Measurements from ENCODE around the gene SOX8.
"Not testable (repeated sequence)": the region's sequence is repeated elsewhere in the genome, so short reads cannot be mapped to it uniquely, and the experiment has no call there.

The SOX8 gene

DNA sequence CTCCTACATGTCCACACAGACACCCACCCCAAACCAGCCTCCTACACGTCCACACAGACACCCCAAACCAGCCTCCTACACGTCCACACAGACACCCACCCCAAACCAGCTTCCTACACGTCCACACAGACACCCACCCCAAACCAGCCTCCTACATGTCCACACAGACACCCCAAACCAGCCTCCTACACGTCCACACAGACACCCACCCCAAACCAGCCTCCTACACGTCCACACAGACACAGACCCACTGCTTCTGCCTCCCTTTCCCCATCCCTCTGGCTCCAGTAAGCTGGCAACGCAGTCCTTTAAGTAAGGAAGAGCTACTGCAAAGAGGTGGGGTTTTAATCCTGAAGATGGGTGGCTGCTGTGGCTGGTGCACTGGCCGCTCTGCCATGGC is 27.8 kb upstream of the SOX8 start:
- DNase-seq (ENCODE audit: extremely low read depth in 1 of 2, low read depth in 1 of 2), result not testable (repeated sequence)

DNA sequence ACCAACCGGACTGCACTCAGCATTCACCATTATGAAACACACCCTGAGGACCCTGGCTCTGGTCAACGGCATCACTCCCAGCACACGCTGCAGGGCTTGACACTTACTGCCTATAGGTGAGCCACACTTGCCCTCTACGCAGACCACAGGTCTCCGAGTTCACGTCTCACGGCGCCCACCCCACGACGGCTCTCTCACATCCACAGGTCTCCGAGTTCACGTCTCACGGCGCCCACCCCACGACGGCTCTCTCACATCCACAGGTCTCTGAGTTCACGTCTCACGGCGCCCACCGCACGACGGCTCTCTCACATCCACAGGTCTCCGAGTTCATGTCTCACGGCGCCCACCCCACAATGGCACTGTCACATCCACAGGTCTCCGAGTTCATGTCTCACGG is 25.8 kb upstream of the SOX8 start:
- not testable (repeated sequence) for DNase-seq (ENCODE audit: extremely low read depth in 1 of 2, low read depth in 1 of 2)

DNA sequence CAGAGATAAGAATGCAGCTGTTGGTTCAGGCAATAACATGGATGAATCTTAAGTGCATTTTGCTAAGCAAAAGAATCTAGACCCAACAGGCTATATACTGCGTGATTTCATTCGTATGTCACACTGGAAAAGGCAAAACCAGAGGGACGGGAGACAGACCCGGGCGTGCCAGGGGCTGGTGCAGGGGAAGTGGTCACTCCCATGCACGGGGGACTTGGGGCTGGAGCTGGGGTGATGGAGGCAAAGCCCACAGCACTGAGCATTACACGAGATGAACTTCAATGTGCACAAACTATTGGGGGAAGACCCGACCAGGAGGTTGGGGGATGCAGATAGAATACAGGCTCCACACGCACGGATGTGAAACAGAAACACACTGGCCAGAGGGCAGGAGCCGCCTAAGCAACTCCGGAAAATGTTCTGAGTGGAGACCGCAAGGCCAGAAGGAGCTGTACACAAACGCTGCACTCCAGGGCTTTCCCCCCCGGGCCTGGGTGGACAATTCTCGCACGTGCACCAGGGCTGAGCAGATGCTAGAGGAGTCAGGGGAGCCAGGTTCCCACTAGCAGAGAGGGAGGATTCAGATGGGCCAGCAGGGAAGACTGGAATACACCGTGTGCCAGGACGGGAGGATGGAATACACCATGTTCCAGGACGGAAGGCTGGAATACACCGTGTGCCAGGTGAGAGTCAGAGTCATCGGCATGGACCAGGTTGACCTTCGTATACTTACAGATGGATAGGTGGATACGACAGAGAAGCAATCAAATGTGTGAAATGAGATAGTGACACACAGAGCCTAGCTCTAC is 22.1 kb upstream of the SOX8 start:
- no peak for DNase-seq (ENCODE audit: extremely low read depth in 1 of 2, low read depth in 1 of 2)

DNA sequence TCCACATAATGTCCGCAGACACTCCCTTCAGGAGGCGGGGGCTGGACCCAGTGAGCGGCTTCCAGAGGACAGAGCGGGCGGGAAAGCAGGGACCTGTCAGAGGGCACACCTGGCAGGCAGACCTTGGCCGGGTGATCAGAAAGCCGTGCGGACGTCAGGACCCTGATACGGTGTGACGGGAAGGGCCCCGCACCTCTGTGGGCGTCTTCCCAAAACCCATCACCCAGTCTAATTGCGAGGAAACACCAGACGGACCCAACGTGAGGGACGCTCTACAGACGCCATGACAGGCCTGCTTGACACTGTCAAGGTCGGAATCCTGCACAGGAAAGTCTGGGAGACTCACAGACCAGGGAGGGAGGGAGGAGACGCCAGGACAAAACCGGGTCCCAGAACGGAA is 19.2 kb upstream of the SOX8 start:
- DNase-seq (ENCODE audit: extremely low read depth in 1 of 2, low read depth in 1 of 2), result no peak

DNA sequence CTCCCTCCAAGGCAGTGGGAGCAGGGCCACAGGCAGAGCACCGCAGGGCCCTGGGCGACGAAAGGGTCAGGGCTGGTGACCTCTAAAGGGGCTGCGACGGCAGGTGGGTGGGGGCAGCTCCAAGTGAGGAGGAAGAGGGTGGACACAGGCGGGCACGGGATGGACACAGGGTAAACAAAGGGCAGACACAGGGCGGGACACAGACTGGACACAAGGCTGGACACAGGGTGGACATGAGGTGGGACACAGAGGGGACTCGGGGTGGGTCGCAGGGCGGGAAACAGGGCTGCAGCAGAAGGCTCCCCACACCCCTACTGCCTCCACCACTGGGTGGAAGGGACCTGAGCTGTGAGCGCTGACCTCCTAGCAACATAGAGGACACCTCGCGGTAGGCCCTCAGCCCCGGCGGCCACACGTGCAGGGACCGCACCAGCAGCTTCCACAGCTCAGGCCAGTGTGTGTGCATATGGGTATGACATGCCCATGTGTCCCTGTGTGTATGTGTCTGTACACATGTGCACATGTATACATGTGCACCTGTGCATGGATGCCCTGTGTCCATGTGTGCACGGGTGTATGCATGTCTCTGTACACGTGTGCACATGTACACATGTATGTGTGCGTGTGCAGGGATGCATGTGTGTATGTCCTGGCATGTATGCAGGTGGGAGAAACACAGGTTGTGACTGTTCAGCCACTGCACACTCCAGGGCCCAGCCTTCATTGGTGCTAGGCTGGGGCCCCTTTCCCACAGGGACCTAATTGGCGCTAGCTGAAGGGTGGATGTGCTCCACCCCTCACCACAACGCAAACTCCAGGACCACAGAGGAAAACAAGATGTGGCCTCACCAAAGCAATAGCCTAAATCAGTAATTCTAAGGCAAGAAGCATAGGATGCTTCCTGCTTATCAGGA is 18.4 kb upstream of the SOX8 start:
- no peak for DNase-seq (ENCODE audit: extremely low read depth in 1 of 2, low read depth in 1 of 2)

GRCh38 chr16:963913-964312 is 17.7 kb upstream of the SOX8 start:
- DNase-seq (ENCODE audit: extremely low read depth in 1 of 2, low read depth in 1 of 2), result no peak

- no peak for DNase-seq (ENCODE audit: extremely low read depth in 1 of 2, low read depth in 1 of 2)
Measured at GRCh38 chr16:964356-965035, 17.1 kb upstream of the SOX8 start.

- DNase-seq (ENCODE audit: extremely low read depth in 1 of 2, low read depth in 1 of 2), result no peak
Measured at GRCh38 chr16:965036-965395, 16.6 kb upstream of the SOX8 start.

DNA sequence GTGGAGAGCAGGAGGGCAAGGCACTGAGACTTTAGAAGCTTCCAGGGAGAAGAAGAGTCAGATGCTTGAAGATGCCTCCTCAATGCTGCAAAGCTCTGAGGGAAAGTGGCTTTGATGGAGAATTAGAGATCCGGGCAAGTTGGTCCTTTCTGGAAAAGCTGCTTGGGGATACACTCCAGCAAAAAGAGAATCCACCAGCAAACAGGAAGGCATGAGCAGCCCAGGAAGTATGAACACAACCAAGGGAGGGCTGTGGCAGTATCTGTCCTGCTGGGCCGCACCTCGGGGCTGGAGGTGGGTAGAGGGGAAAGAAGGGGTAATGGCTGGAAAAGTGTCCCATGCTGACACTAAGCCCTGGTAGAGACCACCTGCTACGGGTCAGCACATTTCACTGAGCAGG is 16.1 kb upstream of the SOX8 start:
- no peak for DNase-seq (ENCODE audit: extremely low read depth in 1 of 2, low read depth in 1 of 2)

DNA sequence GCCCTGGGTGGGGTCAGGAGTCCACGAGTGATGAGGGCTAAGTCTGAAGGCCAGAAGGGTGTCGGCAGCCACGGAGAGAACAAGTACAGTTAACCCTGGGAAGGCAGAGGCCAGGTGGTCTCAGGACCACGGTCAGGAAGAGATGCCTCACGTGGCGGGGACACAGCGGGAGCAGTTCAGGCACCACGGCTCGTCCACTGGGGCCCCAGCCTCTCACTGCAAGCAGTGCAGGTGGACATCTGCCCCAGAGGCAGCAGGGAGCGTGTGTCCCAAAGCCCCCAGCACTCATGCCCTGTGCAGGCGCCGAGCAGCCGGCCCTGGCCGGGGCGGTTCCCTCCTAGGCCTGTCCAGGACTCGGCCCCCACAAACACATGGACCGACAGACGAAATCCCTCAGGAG is 15.5 kb upstream of the SOX8 start:
- DNase-seq (ENCODE audit: extremely low read depth in 1 of 2, low read depth in 1 of 2), result no peak

GRCh38 chr16:966505-966904 is 15.1 kb upstream of the SOX8 start:
- DNase-seq (ENCODE audit: extremely low read depth in 1 of 2, low read depth in 1 of 2), result no peak

DNA sequence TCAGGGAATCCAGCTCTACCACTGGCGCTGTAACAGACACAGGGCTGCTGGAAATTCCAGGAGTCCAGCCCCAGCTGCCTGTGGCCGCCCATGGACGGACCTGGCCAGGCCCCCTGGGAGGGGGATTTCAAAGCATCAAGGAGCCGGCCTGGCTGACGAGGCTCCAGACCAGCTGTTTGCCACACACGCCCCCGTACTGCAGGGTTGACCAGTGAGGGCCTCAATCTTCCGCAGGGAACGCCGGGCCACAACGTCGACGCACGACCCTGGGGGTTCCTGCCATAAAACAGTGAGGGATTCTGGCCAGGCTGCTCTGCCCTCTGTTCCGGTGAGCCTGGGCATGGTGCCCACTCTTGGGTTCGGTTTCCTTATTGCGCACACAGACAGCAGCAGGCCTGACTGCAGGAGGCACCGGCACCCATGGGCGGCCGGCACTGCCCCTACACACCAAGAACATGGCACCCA is 14.5 kb upstream of the SOX8 start:
- no peak for DNase-seq (ENCODE audit: extremely low read depth in 1 of 2, low read depth in 1 of 2)

GRCh38 chr16:967546-968295 is 13.8 kb upstream of the SOX8 start:
- no peak for DNase-seq (ENCODE audit: extremely low read depth in 1 of 2, low read depth in 1 of 2)

GRCh38 chr16:968620-969019 is 12.9 kb upstream of the SOX8 start:
- no peak for DNase-seq (ENCODE audit: extremely low read depth in 1 of 2, low read depth in 1 of 2)

GRCh38 chr16:969508-970385 is 11.8 kb upstream of the SOX8 start:
- DNase-seq (ENCODE audit: extremely low read depth in 1 of 2, low read depth in 1 of 2), result no peak

GRCh38 chr16:970386-970765 is 11.2 kb upstream of the SOX8 start:
- DNase-seq (ENCODE audit: extremely low read depth in 1 of 2, low read depth in 1 of 2), result no peak

DNA sequence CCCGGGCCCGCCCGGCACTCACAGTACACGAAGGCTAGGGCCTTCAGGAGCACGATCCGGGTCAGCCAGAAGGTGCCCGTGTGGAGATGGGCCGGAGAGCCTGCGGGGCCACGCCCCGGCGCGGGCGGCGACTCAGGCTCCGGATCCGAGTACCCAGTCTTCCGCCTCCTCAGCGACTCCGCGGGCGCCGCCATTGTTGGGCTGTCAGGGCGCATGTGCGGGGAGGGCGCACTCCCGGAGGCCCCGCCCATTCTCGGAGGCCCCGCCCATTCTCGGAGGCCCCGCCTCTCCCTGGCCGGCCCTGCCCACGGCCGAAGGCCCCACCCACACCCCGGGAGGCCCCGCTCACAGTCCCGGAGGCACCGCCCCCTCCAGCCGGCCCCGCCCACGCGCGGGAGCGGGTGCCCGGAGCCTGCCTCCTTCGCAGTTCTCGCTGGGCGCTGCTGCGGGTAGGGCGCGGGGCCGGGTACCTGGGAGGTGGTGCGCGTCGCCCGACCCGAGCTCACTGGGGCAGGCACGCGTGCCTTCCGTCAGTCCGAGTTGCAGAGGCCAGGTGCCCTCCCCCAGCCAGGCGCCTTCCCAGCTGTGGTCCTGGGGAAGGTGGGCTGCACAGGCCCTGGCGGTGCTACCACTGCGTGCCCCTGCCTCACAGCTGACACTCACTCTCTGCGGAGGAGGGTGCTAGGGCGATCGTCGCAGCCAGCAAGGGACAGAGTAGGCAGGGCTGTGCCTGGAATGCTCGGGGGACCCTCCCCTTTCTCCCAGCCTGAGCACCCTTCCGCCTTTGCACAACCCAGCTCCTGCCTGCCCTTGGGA is 10.6 kb upstream of the SOX8 start, which contains the start of gene LMF1:
TSS of gene LMF1 (minus strand) at position 219 of the 816 bp plus-strand sequence. CDS start at position 215, 4 bp downstream.
- peak; percentile 80 to 98 for DNase-seq (ENCODE audit: extremely low read depth in 1 of 2, low read depth in 1 of 2)

DNA sequence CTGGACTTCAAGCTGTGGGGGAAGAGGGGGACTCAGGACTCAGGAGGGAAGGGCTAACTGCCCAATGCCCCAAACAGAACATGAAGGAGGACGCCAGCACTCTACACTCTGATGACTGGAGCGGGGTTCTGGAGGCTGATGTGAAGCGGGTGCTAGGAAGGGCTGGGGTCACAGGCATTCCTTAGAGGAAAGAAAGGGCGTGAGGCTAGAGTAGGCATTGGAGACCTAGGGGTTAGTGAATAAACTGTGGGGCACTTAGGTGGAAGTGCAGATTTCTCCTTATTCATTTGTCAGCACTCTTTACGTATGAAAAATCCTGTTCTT is 10.0 kb upstream of the SOX8 start:
- DNase-seq (ENCODE audit: extremely low read depth in 1 of 2, low read depth in 1 of 2), result no peak

DNA sequence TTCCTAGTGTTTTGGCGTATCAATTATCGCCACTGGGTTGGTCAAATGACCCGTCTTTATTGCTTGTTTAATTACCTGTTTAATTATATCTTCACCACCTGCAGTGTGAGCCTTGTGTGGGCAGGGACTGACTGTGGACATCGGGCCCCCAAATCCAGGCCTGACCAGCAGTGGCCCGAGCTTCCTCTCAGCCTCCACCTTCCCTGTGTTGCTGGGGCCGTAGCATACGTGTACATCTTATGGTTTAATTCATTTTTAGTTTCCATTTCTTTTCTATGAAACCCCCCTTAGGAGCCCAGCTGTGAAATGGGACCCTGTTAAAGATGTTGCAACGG is 9.6 kb upstream of the SOX8 start:
- DNase-seq (ENCODE audit: extremely low read depth in 1 of 2, low read depth in 1 of 2), result no peak
